ENCODE data around the gene EHD1. TPM values are rescaled to one million over a fixed set of nuclear protein-coding genes. Genes with fewer than 3 reads are reported as not detected.

EHD1 gene
- total and polyA plus RNA-seq, 9 of the 15 experiments (the other 6 are each of a cell fraction or from before 2014, with no cell fraction given) = 0.46 to 65.0 (median 16.4) TPM

DNA sequence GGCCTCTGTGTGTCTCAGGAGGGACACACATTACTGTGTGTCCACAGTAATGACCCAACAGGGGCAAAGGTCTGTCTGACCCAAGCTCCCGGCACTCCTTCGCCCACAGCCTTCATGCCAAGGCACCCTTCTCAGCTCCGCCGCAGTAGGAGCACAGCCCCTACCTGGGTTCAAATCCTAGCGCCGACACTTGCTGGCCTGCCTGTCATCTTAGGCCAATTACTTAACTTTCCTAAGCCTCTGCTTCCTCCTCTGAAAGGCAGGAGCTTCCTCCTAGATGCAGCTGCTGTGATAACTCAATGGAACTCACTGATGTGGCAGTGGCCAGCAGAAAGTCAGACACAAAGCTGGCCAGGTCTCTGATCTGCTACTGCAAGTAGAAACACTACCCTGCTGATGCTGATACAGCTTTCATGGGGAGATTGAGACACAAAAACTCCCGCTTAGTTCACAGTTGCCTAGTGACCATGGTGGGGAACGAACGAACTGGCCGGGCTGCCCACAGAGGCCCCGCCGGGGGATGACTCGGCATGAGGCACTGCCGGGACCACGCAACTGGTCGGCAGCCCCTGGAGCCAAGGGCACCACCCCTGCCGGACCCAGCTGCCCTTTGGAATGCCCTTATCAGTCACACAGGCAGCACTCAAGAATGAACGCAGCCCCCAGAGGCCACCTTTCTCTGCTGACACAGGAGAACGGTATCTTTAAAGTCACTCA lies 8.1 kb downstream of the EHD1 start (continued):
- TF ChIP-seq, protein P1, sequence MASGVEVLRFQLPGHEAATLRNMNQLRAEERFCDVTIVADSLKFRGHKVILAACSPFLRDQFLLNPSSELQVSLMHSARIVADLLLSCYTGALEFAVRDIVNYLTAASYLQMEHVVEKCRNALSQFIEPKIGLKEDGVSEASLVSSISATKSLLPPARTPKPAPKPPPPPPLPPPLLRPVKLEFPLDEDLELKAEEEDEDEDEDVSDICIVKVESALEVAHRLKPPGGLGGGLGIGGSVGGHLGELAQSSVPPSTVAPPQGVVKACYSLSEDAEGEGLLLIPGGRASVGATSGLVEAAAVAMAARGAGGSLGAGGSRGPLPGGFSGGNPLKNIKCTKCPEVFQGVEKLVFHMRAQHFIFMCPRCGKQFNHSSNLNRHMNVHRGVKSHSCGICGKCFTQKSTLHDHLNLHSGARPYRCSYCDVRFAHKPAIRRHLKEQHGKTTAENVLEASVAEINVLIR (CRISPR knock-in tag; IDR thresholded peaks at IDR 0.05) = no peak
- no peak for TF ChIP-seq FIP1L1 (IDR thresholded peaks at IDR 0.05; ENCODE audit: low read depth, low read length, poor library complexity, severe bottlenecking)
- no peak for TF ChIP-seq TRIM28 (IDR thresholded peaks at IDR 0.05)
- no peak for TF ChIP-seq ARID2 (IDR thresholded peaks at IDR 0.05)
- no peak for TF ChIP-seq NBN (IDR thresholded peaks at IDR 0.05; ENCODE audit: low read depth)
- no peak for TF ChIP-seq ZNF699 (CRISPR knock-in tag; IDR thresholded peaks at IDR 0.05; ENCODE audit: insufficient replicate concordance)
- TF ChIP-seq XRCC5 (IDR thresholded peaks at IDR 0.05; ENCODE audit: low read depth, low read length) = no peak
- TF ChIP-seq ZFP30 (CRISPR knock-in tag; IDR thresholded peaks at IDR 0.05; ENCODE audit: borderline replicate concordance) = no peak
- TF ChIP-seq SREBF2 (CRISPR knock-in tag; IDR thresholded peaks at IDR 0.05) = no peak
- no peak for TF ChIP-seq ERF (CRISPR knock-in tag; IDR thresholded peaks at IDR 0.05)
- TF ChIP-seq, protein P2, sequence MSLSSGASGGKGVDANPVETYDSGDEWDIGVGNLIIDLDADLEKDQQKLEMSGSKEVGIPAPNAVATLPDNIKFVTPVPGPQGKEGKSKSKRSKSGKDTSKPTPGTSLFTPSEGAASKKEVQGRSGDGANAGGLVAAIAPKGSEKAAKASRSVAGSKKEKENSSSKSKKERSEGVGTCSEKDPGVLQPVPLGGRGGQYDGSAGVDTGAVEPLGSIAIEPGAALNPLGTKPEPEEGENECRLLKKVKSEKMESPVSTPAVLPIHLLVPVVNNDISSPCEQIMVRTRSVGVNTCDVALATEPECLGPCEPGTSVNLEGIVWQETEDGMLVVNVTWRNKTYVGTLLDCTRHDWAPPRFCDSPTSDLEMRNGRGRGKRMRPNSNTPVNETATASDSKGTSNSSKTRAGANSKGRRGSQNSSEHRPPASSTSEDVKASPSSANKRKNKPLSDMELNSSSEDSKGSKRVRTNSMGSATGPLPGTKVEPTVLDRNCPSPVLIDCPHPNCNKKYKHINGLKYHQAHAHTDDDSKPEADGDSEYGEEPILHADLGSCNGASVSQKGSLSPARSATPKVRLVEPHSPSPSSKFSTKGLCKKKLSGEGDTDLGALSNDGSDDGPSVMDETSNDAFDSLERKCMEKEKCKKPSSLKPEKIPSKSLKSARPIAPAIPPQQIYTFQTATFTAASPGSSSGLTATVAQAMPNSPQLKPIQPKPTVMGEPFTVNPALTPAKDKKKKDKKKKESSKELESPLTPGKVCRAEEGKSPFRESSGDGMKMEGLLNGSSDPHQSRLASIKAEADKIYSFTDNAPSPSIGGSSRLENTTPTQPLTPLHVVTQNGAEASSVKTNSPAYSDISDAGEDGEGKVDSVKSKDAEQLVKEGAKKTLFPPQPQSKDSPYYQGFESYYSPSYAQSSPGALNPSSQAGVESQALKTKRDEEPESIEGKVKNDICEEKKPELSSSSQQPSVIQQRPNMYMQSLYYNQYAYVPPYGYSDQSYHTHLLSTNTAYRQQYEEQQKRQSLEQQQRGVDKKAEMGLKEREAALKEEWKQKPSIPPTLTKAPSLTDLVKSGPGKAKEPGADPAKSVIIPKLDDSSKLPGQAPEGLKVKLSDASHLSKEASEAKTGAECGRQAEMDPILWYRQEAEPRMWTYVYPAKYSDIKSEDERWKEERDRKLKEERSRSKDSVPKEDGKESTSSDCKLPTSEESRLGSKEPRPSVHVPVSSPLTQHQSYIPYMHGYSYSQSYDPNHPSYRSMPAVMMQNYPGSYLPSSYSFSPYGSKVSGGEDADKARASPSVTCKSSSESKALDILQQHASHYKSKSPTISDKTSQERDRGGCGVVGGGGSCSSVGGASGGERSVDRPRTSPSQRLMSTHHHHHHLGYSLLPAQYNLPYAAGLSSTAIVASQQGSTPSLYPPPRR (CRISPR knock-in tag; IDR thresholded peaks at IDR 0.05; ENCODE audit: borderline replicate concordance) = no peak
- TF ChIP-seq, protein P3, sequence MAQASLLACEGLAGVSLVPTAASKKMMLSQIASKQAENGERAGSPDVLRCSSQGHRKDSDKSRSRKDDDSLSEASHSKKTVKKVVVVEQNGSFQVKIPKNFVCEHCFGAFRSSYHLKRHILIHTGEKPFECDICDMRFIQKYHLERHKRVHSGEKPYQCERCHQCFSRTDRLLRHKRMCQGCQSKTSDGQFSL (CRISPR knock-in tag; IDR thresholded peaks at IDR 0.05) = no peak
- TF ChIP-seq, protein P3 (tag; IDR thresholded peaks at IDR 0.05) = no peak
- TF ChIP-seq RB1 (IDR thresholded peaks at IDR 0.05; ENCODE audit: low read depth) = no peak
- TF ChIP-seq ZNF165 (CRISPR knock-in tag; IDR thresholded peaks at IDR 0.05; ENCODE audit: borderline replicate concordance) = no peak
- TF ChIP-seq, protein P4, sequence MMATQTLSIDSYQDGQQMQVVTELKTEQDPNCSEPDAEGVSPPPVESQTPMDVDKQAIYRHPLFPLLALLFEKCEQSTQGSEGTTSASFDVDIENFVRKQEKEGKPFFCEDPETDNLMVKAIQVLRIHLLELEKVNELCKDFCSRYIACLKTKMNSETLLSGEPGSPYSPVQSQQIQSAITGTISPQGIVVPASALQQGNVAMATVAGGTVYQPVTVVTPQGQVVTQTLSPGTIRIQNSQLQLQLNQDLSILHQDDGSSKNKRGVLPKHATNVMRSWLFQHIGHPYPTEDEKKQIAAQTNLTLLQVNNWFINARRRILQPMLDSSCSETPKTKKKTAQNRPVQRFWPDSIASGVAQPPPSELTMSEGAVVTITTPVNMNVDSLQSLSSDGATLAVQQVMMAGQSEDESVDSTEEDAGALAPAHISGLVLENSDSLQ (IDR thresholded peaks at IDR 0.05) = peak; percentile 83
- TF ChIP-seq NEUROD1 (IDR thresholded peaks at IDR 0.05; ENCODE audit: borderline replicate concordance, low read depth, low read length, partially characterized antibody) = no peak
- TF ChIP-seq, protein P5, sequence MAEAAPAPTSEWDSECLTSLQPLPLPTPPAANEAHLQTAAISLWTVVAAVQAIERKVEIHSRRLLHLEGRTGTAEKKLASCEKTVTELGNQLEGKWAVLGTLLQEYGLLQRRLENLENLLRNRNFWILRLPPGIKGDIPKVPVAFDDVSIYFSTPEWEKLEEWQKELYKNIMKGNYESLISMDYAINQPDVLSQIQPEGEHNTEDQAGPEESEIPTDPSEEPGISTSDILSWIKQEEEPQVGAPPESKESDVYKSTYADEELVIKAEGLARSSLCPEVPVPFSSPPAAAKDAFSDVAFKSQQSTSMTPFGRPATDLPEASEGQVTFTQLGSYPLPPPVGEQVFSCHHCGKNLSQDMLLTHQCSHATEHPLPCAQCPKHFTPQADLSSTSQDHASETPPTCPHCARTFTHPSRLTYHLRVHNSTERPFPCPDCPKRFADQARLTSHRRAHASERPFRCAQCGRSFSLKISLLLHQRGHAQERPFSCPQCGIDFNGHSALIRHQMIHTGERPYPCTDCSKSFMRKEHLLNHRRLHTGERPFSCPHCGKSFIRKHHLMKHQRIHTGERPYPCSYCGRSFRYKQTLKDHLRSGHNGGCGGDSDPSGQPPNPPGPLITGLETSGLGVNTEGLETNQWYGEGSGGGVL (CRISPR knock-in tag; IDR thresholded peaks at IDR 0.05) = no peak

Measured in K562 (cell line).